HCT116 (cell line): ENCODE data around the gene MBOAT1. TPM values are rescaled to one million over a fixed set of nuclear protein-coding genes. Genes with fewer than 3 reads are reported as not detected.

ENCODE experiments used
- ATAC-seq: fragments of 200-7000 bp; cut with Tn5 transposase; 2 replicates; pipeline ENCODE4 v1.9.1; 2020; ENCODE audit warnings: mild to moderate bottlenecking, moderate library complexity
- BruUV-seq: library from RNA; stranded (reverse); fragments of 400-500 nt; replicated peaks from 2 replicates; lab custom pipeline; 2021; lab: Mats Ljungman, UMichigan
- CTCF ChIA-PET: fragments of 300-600 bp; sonication (Branson Sonifier 250); formaldehyde crosslinking; loops from one replicate; lab custom pipeline; 2021; ENCODE audit warnings: antibody characterized with exemption; lab: Charles Lee
- POLR2A ChIA-PET: fragments of 300-600, 350-600 bp; sonication (Branson Sonifier 250); formaldehyde crosslinking; loops from one replicate; lab custom pipeline; 2021; ENCODE audit warnings: antibody characterized with exemption; lab: Charles Lee
- RAD21 ChIA-PET, 2 experiments: fragments of 300-600 bp; sonication (Branson Sonifier 250); formaldehyde crosslinking; loops; one replicate each; lab custom pipeline; 2023; ENCODE audit warnings: low total read pairs in 2 of 2; ENCODE audit not compliant: uncharacterized antibody in 2 of 2, unreplicated experiment in 2 of 2, low non-redundant PET in 1 of 2; lab: Charles Lee
- DNase-seq: peaks from one replicate; pipeline ENCODE4 v3.0.0-alpha.2; 2010; ENCODE audit warnings: low read depth, low spot score
- H2AFZ ChIP-seq: fragments of 200-600 bp; shearing (Covaris generic), sonication (generic); 2 replicates; pipeline ENCODE4 v1.6.1; 2017; ENCODE audit warnings: low read depth, mixed run types, mixed read lengths, antibody characterized with exemption, low read length; ENCODE audit not compliant: poor library complexity, severe bottlenecking
- H3K27ac ChIP-seq: 2 replicates; pipeline ENCODE4 v1.5.1; 2012; ENCODE audit warnings: low read depth, low read length
- H3K27me3 ChIP-seq: fragments of 200-600 bp; sonication (generic); 2 replicates; pipeline ENCODE4 v1.6.1; 2016; ENCODE audit warnings: mixed run types, low read length, mixed read lengths; ENCODE audit not compliant: insufficient read depth
- H3K36me3 ChIP-seq, 2 experiments: fragments of 200-500 bp in 1 of 2; fragments of 200-600 bp in 1 of 2; sonication (Bioruptor generic) in 1 of 2; sonication (generic) in 1 of 2; 2 replicates each; pipeline versions ENCODE4 v1.5.1 to v1.6.1; 2014 to 2016; ENCODE audit warnings: low read length in 2 of 2, inconsistent platforms in 1 of 2, mixed read lengths in 1 of 2, mixed run types in 1 of 2; ENCODE audit not compliant: insufficient read depth in 2 of 2, control insufficient read depth in 1 of 2
- H3K4me1 ChIP-seq, 2 experiments: fragments of 200-600 bp in 1 of 2; sonication (generic) in 1 of 2; 2 replicates each; pipeline versions ENCODE4 v1.5.1 to v1.6.1; 2012 to 2017; ENCODE audit warnings: low read length in 2 of 2, inconsistent platforms in 1 of 2, mild to moderate bottlenecking in 1 of 2, mixed read lengths in 1 of 2, mixed run types in 1 of 2, moderate library complexity in 1 of 2; ENCODE audit not compliant: insufficient read depth in 2 of 2, control insufficient read depth in 1 of 2
- H3K4me2 ChIP-seq: fragments of 200-600 bp; sonication (generic); 2 replicates; pipeline ENCODE4 v1.6.1; 2017; ENCODE audit warnings: mixed run types, low read length, mixed read lengths
- H3K4me3 ChIP-seq, 2 experiments: fragments of 200-600 bp in 1 of 2; sonication (generic) in 1 of 2; replicated peaks in 1 of 2; 2 replicates each; pipeline ENCODE4 v1.5.1; 2011 to 2016; ENCODE audit warnings: low read length in 2 of 2, control low read depth in 1 of 2, low read depth in 1 of 2, mild to moderate bottlenecking in 1 of 2, mixed read lengths in 1 of 2, mixed run types in 1 of 2
- H3K79me2 ChIP-seq: fragments of 200-600 bp; sonication (generic); 2 replicates; pipeline ENCODE4 v1.6.1; 2017; ENCODE audit warnings: mild to moderate bottlenecking, mixed run types, low read length, moderate library complexity, mixed read lengths; ENCODE audit not compliant: insufficient read depth
- H3K9ac ChIP-seq: fragments of 200-600 bp; sonication (generic); 2 replicates; pipeline ENCODE4 v1.6.1; 2016; ENCODE audit warnings: low read length, mixed read lengths
- H3K9me2 ChIP-seq: fragments of 200-600 bp; sonication (generic), shearing (Covaris generic); 2 replicates; pipeline ENCODE4 v1.6.1; 2017; ENCODE audit warnings: mixed run types, mild to moderate bottlenecking, moderate library complexity; ENCODE audit not compliant: insufficient read depth
- H3K9me3 ChIP-seq, 2 experiments: fragments of 200-500 bp in 1 of 2; fragments of 200-600 bp in 1 of 2; sonication (Bioruptor generic) in 1 of 2; sonication (generic) in 1 of 2; 2 replicates each; pipeline ENCODE4 v1.6.1; 2014 to 2017; ENCODE audit warnings: low read length in 2 of 2, mixed read lengths in 2 of 2, inconsistent platforms in 1 of 2, low read depth in 1 of 2, mild to moderate bottlenecking in 1 of 2, mixed run types in 1 of 2, moderate library complexity in 1 of 2; ENCODE audit not compliant: control insufficient read depth in 1 of 2, insufficient read depth in 1 of 2
- H4K20me1 ChIP-seq: fragments of 200-600 bp; sonication (generic), shearing (Covaris generic); 2 replicates; pipeline ENCODE4 v1.6.1; 2017; ENCODE audit warnings: mixed run types, mild to moderate bottlenecking, moderate library complexity; ENCODE audit not compliant: insufficient read depth
- CTCF ChIP-seq, 3 experiments: fragments of 200-600 bp in 1 of 3; sonication (generic) in 1 of 3; IDR thresholded peaks in 2 of 3; conservative IDR thresholded peaks in 1 of 3; 2 replicates each; pipeline ENCODE4 v1.5.1; 2012 to 2017; ENCODE audit warnings: low read depth in 2 of 3, low read length in 2 of 3, antibody characterized with exemption in 1 of 3, borderline replicate concordance in 1 of 3, control low read depth in 1 of 3, mild to moderate bottlenecking in 1 of 3, mixed read lengths in 1 of 3, mixed run types in 1 of 3, moderate library complexity in 1 of 3; ENCODE audit not compliant: insufficient read depth in 1 of 3
- EZH2phosphoT487 ChIP-seq: fragments of 200-600 bp; IDR thresholded peaks from 2 replicates; pipeline ENCODE4 v1.6.1; 2018; ENCODE audit warnings: antibody characterized with exemption, borderline replicate concordance
- FOSL1 ChIP-seq: IDR thresholded peaks from 2 replicates; pipeline ENCODE4 v1.6.1; 2012; ENCODE audit warnings: low read depth
- MAX ChIP-seq: IDR thresholded peaks from 2 replicates; pipeline ENCODE4 v1.6.1; 2012
- POLR2A ChIP-seq: IDR thresholded peaks from 2 replicates; pipeline ENCODE4 v1.7.0; 2011; ENCODE audit warnings: borderline replicate concordance; ENCODE audit not compliant: insufficient read depth, insufficient read length; ENCODE audit errors: extremely low read depth
- POLR2AphosphoS5 ChIP-seq: IDR thresholded peaks from 2 replicates; pipeline ENCODE4 v1.6.1; 2011; ENCODE audit warnings: mild to moderate bottlenecking, low read depth, low read length, moderate library complexity
- REST ChIP-seq: IDR thresholded peaks from 2 replicates; pipeline ENCODE4 v1.6.1; 2012; ENCODE audit warnings: low read depth
- SP1 ChIP-seq: IDR thresholded peaks from 2 replicates; pipeline ENCODE4 v1.6.1; 2012; ENCODE audit warnings: low read depth
- SRF ChIP-seq: IDR thresholded peaks from 2 replicates; pipeline ENCODE4 v1.6.1; 2012; ENCODE audit warnings: low read depth
- YY1 ChIP-seq: IDR thresholded peaks from 2 replicates; pipeline ENCODE4 v1.6.1; 2011; ENCODE audit warnings: low read length, low read depth, moderate library complexity, mild to moderate bottlenecking; ENCODE audit not compliant: insufficient replicate concordance; ENCODE audit errors: extremely low read depth
- intact Hi-C: fragments of 100-400 bp; cut with micrococcal nuclease; formaldehyde crosslinking; loops from 2 replicates; pipeline ENCODE4 v1.10.0; 2022
- total RNA-seq: library from RNA; stranded (reverse); gene quantifications from one replicate; pipeline ENCODE4 v1.2.1, GENCODE V29; 2021; ENCODE audit not compliant: unreplicated experiment

The MBOAT1 gene
- total RNA-seq, 1 experiment from 2014 or later, result 11.7 TPM

- H3K9me2 ChIP-seq, result no peaks in the 10 kb centered on the region
- no peaks in the 10 kb centered on the region for H3K9me3 ChIP-seq
- no peaks in the 10 kb centered on the region for H3K36me3 ChIP-seq
- DNase-seq (no peak), ATAC-seq (no peak)
- RAD21 ChIA-PET, result no interaction called here
- POLR2A ChIA-PET, result no interaction called here
- H4K20me1 ChIP-seq, result no peaks in the 10 kb centered on the region
- intact Hi-C loops, result no loop called here
- H2AFZ ChIP-seq, result no peak overlapping the region
- CTCF ChIA-PET, result no interaction called here
- no peak for TF ChIP-seq REST
- TF ChIP-seq SRF, result no peak
- no peak for TF ChIP-seq FOSL1
- TF ChIP-seq POLR2A, result no peak
- no peak for TF ChIP-seq POLR2AphosphoS5
- no peaks in the 10 kb centered on the region for H3K27me3 ChIP-seq
- H3K79me2 ChIP-seq, result no peaks in the 10 kb centered on the region
- no peak overlapping the region for H3K27ac ChIP-seq
- no peak overlapping the region for H3K9ac ChIP-seq
- no peaks in the 10 kb centered on the region for H3K4me1 ChIP-seq
- no peak overlapping the region for H3K4me3 ChIP-seq
- no TSS peak for BruUV-seq
- H3K4me2 ChIP-seq, result no peak overlapping the region
These were observed 143.8 kb downstream of the MBOAT1 start for GRCh38 chr6:20068421-20068988.

DNA sequence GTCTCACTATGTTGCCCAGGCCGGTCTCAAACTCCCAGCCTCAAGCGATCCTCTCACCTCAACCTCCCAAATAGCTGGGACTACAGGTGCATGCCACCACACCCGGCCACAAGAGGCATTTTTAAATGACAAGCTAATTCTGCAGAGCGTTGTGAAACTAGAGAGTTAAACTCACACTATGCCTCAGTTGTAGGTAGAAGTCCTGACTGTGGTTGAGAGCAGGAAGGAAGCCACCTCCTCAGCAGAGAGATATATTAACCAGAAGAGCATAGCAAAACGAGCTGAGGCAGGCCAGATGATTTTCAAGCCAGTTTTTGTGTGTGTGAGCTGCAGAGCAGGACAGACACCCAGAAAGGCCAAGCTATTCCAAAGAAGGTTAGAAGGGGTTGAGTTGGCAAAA, 150.3 kb downstream of the MBOAT1 start:
- ChIA-PET CTCF (no interaction called here), POLR2A (no interaction called here), RAD21 (no interaction called here)
- H3K9me2 ChIP-seq, result no peaks in the 10 kb centered on the region
- H3K9ac ChIP-seq, result no peak overlapping the region
- no TSS peak for BruUV-seq
- ATAC-seq (no peak), DNase-seq (no peak)
- TF ChIP-seq MAX (no peak), REST (no peak), POLR2AphosphoS5 (no peak), EZH2phosphoT487 (no peak), SP1 (no peak), YY1 (no peak), CTCF (IDR thresholded peaks at IDR 0.05 in 2 of 3, conservative IDR thresholded peaks at IDR 0.05 in 1 of 3; ENCODE audit: borderline replicate concordance in 1 of 3, insufficient read depth in 1 of 3, low read depth in 2 of 3, low read length in 2 of 3) (no peak)
- intact Hi-C loops, result no loop called here
- no peaks in the 10 kb centered on the region for H3K4me1 ChIP-seq
- H3K27me3 ChIP-seq, result no peaks in the 10 kb centered on the region
- H3K9me3 ChIP-seq, result no peaks in the 10 kb centered on the region
- no peak overlapping the region for H3K4me3 ChIP-seq
- H3K4me2 ChIP-seq, result no peak overlapping the region
- H3K79me2 ChIP-seq, result no peaks in the 10 kb centered on the region
- no peak overlapping the region for H2AFZ ChIP-seq
- no peaks in the 10 kb centered on the region for H4K20me1 ChIP-seq
- H3K36me3 ChIP-seq, result no peaks in the 10 kb centered on the region
- no peak overlapping the region for H3K27ac ChIP-seq
